ENCODE results near the gene TCP1.

Gene TCP1

DNA sequence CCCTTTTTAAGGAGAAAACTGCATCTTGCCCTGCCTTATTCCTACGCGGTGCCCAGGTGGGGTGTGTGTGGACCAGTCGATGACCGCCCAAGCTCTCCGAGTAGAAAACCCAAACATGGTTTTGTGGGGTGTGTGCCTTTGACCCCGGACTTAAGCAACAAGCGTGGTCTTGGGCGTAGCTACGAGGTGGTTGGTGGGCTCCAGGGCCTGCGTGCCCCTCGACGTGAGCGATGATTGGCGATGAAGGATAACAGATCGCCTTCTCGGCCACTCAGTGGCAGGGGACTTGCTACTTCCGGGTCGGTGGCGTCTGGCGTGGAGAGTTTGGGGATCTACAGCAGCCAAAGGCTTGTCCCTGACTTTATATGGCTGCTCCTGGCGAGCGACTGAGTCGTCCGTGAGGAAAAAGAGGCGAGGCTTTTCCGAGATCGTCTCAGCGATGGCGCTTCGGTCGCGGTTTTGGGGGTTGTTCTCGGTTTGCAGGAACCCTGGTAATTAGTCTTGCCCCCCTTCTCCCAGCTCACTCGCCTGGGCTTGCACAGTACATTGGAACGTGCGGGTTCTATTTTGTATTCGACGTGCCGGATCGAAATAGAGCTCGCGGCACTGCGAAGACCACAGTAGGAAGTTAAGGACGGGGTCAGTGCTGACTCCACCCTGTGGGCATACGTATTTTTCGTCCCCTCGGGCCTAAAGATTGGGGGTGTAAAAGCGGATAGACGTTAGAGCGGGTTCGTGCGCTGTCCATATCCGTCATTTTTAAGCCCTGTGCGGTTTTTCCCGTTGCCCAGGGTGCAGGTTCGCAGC lies 950 bp upstream of the TCP1 start, which contains the start of gene MRPL18:
MRPL18 (plus strand) TSS at position 319 of the 807 bp plus-strand sequence; CDS start at position 440, 121 bp downstream.
- peak within 1 kb of the TSS; percentile 100 for H3K4me3 ChIP-seq (ENCODE audit: low read depth, low read length)
- no peaks in the 10 kb centered on the region for H3K27me3 ChIP-seq (ENCODE audit: control insufficient read depth, insufficient read depth, low read length)
- no peaks in the 10 kb centered on the region for H3K9me3 ChIP-seq (ENCODE audit: control insufficient read depth, insufficient read depth, low read length)
- H3K9ac ChIP-seq (ENCODE audit: low read depth, low read length) = peak within 1 kb of the TSS; percentile 92
- peaks cover 4% of the 10 kb centered on the region for H3K36me3 ChIP-seq (ENCODE audit: control insufficient read depth, insufficient read depth, low read length)
- H3K4me1 ChIP-seq (ENCODE audit: control insufficient read depth, insufficient read depth, low read length) = peaks cover 13% of the 10 kb centered on the region

DNA sequence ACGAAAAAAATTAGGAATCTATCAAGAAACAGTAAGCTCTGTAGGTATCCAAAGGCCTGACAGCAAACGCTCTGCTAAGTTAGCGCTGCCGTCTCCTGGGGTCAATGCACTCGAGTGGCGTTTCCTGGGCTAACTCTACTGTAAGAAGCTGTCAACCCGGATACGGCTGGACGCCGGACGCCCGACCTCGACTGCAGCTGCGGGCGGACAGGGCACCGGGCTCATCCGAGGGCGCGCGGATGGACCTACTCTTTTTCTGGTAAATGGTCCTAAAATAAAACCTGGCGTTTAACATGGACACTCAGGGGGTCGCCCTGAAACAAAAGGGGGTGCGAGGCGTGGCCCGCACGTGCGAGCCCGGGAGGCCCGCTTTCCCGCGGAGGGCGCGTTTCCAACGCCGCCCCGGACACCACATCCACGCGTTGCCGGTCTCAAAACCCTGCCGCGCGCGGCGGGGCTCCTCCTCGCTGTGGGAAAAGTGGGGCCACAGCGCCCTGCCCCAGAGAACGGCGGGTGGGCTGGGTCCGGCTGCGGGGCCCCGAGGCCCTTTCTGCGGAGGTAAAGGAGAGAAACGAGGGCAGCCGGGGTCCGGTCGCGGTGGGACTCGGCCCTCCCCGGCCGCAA lies 537 bp downstream of the TCP1 start:
- no peaks in the 10 kb centered on the region for H3K9me3 ChIP-seq (ENCODE audit: control insufficient read depth, insufficient read depth, low read length)
- H3K27me3 ChIP-seq (ENCODE audit: control insufficient read depth, insufficient read depth, low read length) = no peaks in the 10 kb centered on the region
- peaks cover 7% of the 10 kb centered on the region for H3K4me1 ChIP-seq (ENCODE audit: control insufficient read depth, insufficient read depth, low read length)
- peak overlapping the region; percentile 89 for H3K4me3 ChIP-seq (ENCODE audit: low read depth, low read length)
- H3K9ac ChIP-seq (ENCODE audit: low read depth, low read length) = peak overlapping the region; percentile 92
- H3K36me3 ChIP-seq (ENCODE audit: control insufficient read depth, insufficient read depth, low read length) = peaks cover 4% of the 10 kb centered on the region

DNA sequence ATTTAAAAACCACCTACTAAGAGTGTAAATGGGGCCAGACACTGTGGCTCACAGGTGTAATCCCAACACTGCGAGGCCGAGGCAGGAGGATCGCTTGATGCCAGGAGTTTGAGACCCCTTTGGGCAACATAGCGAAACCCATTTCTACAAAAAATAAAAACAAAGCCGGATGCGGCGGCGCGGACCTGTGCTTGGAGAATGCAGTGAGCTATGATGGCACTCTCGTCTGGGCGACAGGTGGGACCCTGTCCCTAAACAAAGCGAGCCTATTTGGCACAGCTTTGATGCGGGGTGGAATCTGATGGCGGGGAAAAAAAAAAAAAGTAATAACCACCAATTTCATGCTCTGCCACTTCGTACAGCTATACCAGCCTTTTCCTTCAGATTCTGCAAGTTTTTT lies 1.1 kb downstream of the TCP1 start:
- peak overlapping the region; percentile 92 for H3K9ac ChIP-seq (ENCODE audit: low read depth, low read length)
- peak overlapping the region; percentile 89 for H3K4me3 ChIP-seq (ENCODE audit: low read depth, low read length)
- H3K27me3 ChIP-seq (ENCODE audit: control insufficient read depth, insufficient read depth, low read length) = no peaks in the 10 kb centered on the region
- peaks cover 6% of the 10 kb centered on the region for H3K4me1 ChIP-seq (ENCODE audit: control insufficient read depth, insufficient read depth, low read length)
- peaks cover 4% of the 10 kb centered on the region for H3K36me3 ChIP-seq (ENCODE audit: control insufficient read depth, insufficient read depth, low read length)
- H3K9me3 ChIP-seq (ENCODE audit: control insufficient read depth, insufficient read depth, low read length) = no peaks in the 10 kb centered on the region

DNA sequence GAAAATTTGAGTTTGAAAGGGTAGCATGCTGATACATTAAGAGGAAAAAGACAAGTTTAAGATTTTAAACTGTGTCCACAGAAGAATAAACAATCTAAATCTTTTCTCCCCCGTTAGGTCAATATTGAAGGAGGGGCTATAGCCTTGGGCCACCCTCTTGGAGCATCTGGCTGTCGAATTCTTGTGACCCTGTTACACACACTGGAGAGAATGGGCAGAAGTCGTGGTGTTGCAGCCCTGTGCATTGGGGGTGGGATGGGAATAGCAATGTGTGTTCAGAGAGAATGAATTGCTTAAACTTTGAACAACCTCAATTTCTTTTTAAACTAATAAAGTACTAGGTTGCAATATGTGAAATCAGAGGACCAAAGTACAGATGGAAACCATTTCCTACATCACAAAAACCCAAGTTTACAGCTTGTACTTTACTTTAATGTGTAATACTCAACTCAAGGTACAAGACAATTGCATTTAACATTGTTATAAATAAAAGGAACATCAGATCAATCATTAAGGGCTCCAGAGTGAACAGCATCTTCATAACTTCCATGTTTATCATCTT lies 10.8 kb downstream of the TCP1 start:
- no peak overlapping the region for H3K9ac ChIP-seq (ENCODE audit: low read depth, low read length)
- H3K4me3 ChIP-seq (ENCODE audit: low read depth, low read length) = no peak overlapping the region
- H3K36me3 ChIP-seq (ENCODE audit: control insufficient read depth, insufficient read depth, low read length) = peaks cover 37% of the 10 kb centered on the region
- H3K9me3 ChIP-seq (ENCODE audit: control insufficient read depth, insufficient read depth, low read length) = no peaks in the 10 kb centered on the region
- no peaks in the 10 kb centered on the region for H3K4me1 ChIP-seq (ENCODE audit: control insufficient read depth, insufficient read depth, low read length)
- H3K27me3 ChIP-seq (ENCODE audit: control insufficient read depth, insufficient read depth, low read length) = no peaks in the 10 kb centered on the region

DNA sequence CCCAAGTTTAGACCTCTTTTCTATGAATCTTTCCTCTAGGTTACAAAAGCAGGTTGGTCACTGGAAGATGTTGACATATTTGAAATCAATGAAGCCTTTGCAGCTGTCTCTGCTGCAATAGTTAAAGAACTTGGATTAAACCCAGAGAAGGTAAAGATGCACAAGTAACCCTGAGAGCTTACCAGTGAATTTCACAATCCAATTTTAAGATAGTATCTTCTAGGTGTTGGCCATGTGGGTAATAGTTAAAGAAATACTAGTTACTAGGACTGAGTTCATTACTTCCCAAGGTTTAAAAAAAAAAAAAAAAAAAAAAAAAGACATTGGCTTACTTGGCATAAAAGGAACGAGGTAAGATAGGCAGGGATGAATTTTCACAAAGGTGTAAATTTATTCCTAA lies 11.3 kb downstream of the TCP1 start:
- H3K9ac ChIP-seq (ENCODE audit: low read depth, low read length) = no peak overlapping the region
- H3K4me1 ChIP-seq (ENCODE audit: control insufficient read depth, insufficient read depth, low read length) = no peaks in the 10 kb centered on the region
- peaks cover 37% of the 10 kb centered on the region for H3K36me3 ChIP-seq (ENCODE audit: control insufficient read depth, insufficient read depth, low read length)
- H3K9me3 ChIP-seq (ENCODE audit: control insufficient read depth, insufficient read depth, low read length) = no peaks in the 10 kb centered on the region
- no peak overlapping the region for H3K4me3 ChIP-seq (ENCODE audit: low read depth, low read length)
- H3K27me3 ChIP-seq (ENCODE audit: control insufficient read depth, insufficient read depth, low read length) = no peaks in the 10 kb centered on the region

DNA sequence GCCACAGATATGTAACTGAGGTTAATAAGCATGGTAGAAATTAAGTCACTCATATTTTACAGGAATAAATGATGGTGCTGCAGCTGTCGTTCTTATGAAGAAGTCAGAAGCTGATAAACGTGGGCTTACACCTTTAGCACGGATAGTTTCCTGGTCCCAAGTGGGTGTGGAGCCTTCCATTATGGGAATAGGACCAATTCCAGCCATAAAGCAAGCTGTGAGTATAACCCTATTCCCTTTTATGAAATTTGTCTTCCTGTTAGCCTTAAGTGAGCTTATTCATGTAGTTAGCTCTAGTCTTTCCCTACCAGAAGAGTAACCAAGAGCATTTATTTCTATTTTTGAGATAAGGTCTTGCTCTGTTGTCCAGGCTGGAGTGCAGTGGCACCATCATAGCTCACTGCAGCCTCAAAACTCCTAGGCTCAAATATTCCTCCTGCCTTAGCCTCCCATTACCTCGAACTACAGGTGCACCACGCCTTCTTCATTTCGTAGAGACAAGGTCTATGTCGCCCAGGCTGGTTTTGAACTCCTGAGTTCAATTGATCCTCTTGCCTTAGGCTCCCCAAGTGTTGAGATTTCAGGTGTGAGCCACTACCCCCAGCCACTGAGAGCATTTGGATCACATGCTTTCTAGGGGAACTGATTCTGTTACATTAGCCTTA lies 12.0 kb downstream of the TCP1 start:
- Histone ChIP-seq H3K27me3 (ENCODE audit: control insufficient read depth, insufficient read depth, low read length) (no peaks in the 10 kb centered on the region), H3K36me3 (ENCODE audit: control insufficient read depth, insufficient read depth, low read length) (peaks cover 31% of the 10 kb centered on the region), H3K4me1 (ENCODE audit: control insufficient read depth, insufficient read depth, low read length) (no peaks in the 10 kb centered on the region), H3K4me3 (ENCODE audit: low read depth, low read length) (no peak overlapping the region), H3K9me3 (ENCODE audit: control insufficient read depth, insufficient read depth, low read length) (no peaks in the 10 kb centered on the region), H3K9ac (ENCODE audit: low read depth, low read length) (no peak overlapping the region)

DNA sequence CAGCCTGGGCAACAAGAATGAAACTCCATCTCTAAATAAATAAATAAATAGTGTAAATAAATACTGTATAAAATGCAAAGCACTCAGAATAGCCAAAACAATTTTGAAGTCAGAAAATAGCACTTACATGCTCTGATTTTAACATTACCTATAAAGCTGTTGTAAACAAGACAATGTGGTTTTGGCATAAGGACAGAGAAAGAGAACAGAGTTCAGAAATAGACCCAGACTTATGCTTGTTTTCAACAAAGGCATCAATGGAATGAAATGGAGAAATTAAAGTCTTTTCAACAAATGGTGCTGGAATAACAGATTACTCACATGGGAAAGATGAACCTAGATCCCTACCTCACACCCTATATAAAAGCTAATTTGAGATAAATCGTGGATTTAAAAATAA lies 17.2 kb downstream of the TCP1 start:
- no peaks in the 10 kb centered on the region for H3K27me3 ChIP-seq (ENCODE audit: control insufficient read depth, insufficient read depth, low read length)
- no peaks in the 10 kb centered on the region for H3K4me1 ChIP-seq (ENCODE audit: control insufficient read depth, insufficient read depth, low read length)
- H3K9ac ChIP-seq (ENCODE audit: low read depth, low read length) = no peak overlapping the region
- no peak overlapping the region for H3K4me3 ChIP-seq (ENCODE audit: low read depth, low read length)
- peaks cover 11% of the 10 kb centered on the region for H3K36me3 ChIP-seq (ENCODE audit: control insufficient read depth, insufficient read depth, low read length)
- H3K9me3 ChIP-seq (ENCODE audit: control insufficient read depth, insufficient read depth, low read length) = no peaks in the 10 kb centered on the region

DNA sequence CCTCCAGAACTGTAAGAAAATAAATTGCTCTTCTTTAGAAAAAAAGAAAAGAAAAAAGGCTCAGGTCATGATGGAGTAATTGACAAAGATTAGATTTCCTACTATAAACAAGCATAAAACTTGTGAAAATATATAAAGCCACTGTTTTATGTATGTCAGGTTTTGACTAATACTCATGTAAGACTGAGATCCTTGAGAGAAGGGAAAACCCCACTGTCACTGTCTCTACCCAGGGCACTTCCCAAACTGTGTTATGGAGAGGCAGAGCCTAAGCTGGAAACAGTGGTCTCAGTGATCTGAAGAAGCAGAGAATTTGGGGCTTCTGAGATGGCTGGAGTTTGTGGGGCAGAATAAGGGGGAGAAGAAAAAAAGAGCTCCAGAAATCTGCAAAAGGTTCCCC lies 19.9 kb downstream of the TCP1 start:
- peaks cover 22% of the 10 kb centered on the region for H3K36me3 ChIP-seq (ENCODE audit: control insufficient read depth, insufficient read depth, low read length)
- H3K27me3 ChIP-seq (ENCODE audit: control insufficient read depth, insufficient read depth, low read length) = no peaks in the 10 kb centered on the region
- no peak overlapping the region for H3K9ac ChIP-seq (ENCODE audit: low read depth, low read length)
- no peak overlapping the region for H3K4me3 ChIP-seq (ENCODE audit: low read depth, low read length)
- no peaks in the 10 kb centered on the region for H3K9me3 ChIP-seq (ENCODE audit: control insufficient read depth, insufficient read depth, low read length)
- no peaks in the 10 kb centered on the region for H3K4me1 ChIP-seq (ENCODE audit: control insufficient read depth, insufficient read depth, low read length)

DNA sequence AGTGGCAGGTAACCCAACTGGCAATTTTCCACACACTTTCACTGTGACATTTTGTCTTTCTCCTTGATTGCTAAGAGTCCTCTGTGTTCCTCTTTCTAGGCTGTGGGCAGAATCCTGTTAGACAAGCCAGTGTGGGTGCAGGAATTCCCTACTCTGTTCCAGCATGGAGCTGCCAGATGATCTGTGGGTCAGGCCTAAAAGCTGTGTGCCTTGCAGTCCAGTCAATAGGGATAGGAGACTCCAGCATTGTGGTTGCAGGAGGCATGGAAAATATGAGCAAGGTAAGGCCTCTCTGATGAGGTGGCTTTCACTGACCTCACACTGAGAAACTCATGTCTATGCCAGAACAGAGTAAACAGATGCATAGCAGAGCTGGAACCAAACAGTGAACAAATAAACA lies 22.5 kb downstream of the TCP1 start:
- Histone ChIP-seq H3K9ac (ENCODE audit: low read depth, low read length) (no peak overlapping the region), H3K36me3 (ENCODE audit: control insufficient read depth, insufficient read depth, low read length) (peaks cover 27% of the 10 kb centered on the region), H3K9me3 (ENCODE audit: control insufficient read depth, insufficient read depth, low read length) (no peaks in the 10 kb centered on the region), H3K4me3 (ENCODE audit: low read depth, low read length) (no peak overlapping the region), H3K27me3 (ENCODE audit: control insufficient read depth, insufficient read depth, low read length) (no peaks in the 10 kb centered on the region), H3K4me1 (ENCODE audit: control insufficient read depth, insufficient read depth, low read length) (no peaks in the 10 kb centered on the region)

DNA sequence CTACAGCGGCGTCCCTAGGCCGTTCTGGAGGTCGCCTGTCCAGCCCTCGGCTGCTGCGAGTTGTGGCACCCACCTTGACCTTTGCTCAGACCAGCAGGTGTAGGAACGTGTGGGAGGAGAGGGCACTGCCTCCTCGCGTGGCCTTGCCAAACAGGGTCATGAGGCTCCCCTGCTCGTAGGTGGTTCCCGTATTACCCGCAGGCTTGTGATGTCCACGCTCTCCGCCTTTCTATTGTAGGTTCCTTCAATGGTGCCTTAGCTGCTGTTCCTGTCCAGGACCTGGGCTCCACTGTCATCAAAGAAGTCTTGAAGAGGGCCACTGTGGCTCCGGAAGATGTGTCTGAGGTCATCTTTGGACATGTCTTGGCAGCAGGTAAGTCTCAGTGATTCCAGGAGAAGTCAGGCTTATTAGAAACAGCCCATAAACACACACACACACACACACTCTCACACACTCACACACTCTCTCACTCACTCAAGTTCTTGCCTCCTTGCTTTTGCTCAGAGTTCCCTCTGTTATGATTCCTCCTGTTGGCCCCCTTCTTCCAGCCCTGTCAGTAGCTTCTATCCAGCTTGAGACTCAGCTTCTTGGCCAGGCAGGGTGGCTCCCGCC lies 26.6 kb downstream of the TCP1 start:
- peaks cover 22% of the 10 kb centered on the region for H3K36me3 ChIP-seq (ENCODE audit: control insufficient read depth, insufficient read depth, low read length)
- H3K4me1 ChIP-seq (ENCODE audit: control insufficient read depth, insufficient read depth, low read length) = peaks cover 8% of the 10 kb centered on the region
- H3K4me3 ChIP-seq (ENCODE audit: low read depth, low read length) = peak overlapping the region; percentile 93
- H3K9ac ChIP-seq (ENCODE audit: low read depth, low read length) = peak overlapping the region; percentile 60
- no peaks in the 10 kb centered on the region for H3K27me3 ChIP-seq (ENCODE audit: control insufficient read depth, insufficient read depth, low read length)
- no peaks in the 10 kb centered on the region for H3K9me3 ChIP-seq (ENCODE audit: control insufficient read depth, insufficient read depth, low read length)

DNA sequence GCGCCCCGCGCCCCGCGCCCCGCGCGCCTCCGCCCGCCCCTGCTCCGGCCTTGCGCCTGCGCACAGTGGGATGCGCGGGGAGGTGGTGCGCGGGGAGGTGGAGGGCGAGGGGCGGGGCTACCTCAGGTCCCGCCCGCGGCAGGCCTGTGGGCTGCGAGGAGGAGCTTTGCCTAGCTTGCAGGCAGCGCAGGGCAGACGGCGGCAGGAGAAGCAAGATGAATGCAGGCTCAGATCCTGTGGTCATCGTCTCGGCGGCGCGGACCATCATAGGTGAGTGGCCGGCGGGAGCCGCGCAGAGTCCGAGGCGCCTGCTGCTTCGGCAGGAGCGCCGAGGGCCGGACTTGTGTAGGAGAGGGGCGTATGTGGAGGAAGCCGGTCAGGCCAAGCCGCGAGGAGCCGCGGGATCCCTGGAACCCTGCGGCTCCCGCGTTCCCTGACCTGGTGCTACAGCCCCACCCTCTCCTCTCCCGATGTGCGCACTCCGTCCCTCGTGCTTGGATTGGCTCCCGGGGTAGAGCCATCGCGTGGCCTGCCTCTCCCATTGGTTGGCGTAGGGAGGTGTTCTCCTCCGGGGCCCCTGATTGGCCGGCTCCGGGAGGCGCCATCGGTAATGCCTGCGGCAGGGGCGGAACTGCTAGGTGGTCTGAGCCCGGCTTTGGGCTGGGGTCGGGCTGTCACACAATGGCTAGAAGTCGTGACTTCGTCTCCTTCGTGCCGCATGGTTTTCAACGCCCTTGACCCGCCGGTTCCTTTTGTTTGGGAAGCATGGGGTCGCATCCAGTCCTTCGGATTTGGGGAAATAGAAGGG lies 27.3 kb downstream of the TCP1 start, which contains the start of gene ACAT2:
ACAT2 (plus strand) TSS at position 173 of the 808 bp plus-strand sequence; CDS start at position 216, 43 bp downstream.
- H3K27me3 ChIP-seq (ENCODE audit: control insufficient read depth, insufficient read depth, low read length) = no peaks in the 10 kb centered on the region
- peaks cover 8% of the 10 kb centered on the region for H3K4me1 ChIP-seq (ENCODE audit: control insufficient read depth, insufficient read depth, low read length)
- peak within 1 kb of the TSS; percentile 94 for H3K9ac ChIP-seq (ENCODE audit: low read depth, low read length)
- peak within 1 kb of the TSS; percentile 93 for H3K4me3 ChIP-seq (ENCODE audit: low read depth, low read length)
- peaks cover 15% of the 10 kb centered on the region for H3K36me3 ChIP-seq (ENCODE audit: control insufficient read depth, insufficient read depth, low read length)
- H3K9me3 ChIP-seq (ENCODE audit: control insufficient read depth, insufficient read depth, low read length) = no peaks in the 10 kb centered on the region

Data from iPS-15b (cell line).